NCI-H146 treated with DMSO at 0.1 percent for 48 hours (cell line): ENCODE results near the gene ZW10.
"Not testable (repeated sequence)": the region's sequence is repeated elsewhere in the genome, so short reads cannot be mapped to it uniquely, and the experiment has no call there.

Experiments
- DNase-seq: peaks from one replicate; lab custom pipeline; 2025; ENCODE audit not compliant: unreplicated experiment; lab: John Stamatoyannopoulos, UW

Gene ZW10

GRCh38 chr11:113760241-113760640 lies 13.3 kb downstream of the ZW10 start:
- no peak for DNase-seq

- no peak for DNase-seq
These were observed 20.6 kb downstream of the ZW10 start for GRCh38 chr11:113752932-113753331.

GRCh38 chr11:113736323-113736722 lies 37.2 kb downstream of the ZW10 start:
- DNase-seq: no peak

- no peak for DNase-seq
These were observed 41.4 kb downstream of the ZW10 start for GRCh38 chr11:113732092-113732491.

GRCh38 chr11:113730887-113731726 lies 42.4 kb downstream of the ZW10 start:
- peak; percentile 29 for DNase-seq

- DNase-seq: no peak
These were observed 44.0 kb downstream of the ZW10 start for GRCh38 chr11:113729456-113729855.

GRCh38 chr11:113728814-113729213 lies 44.7 kb downstream of the ZW10 start:
- no peak for DNase-seq

- DNase-seq: no peak
These were observed 47.6 kb downstream of the ZW10 start for GRCh38 chr11:113725913-113726312.

- no peak for DNase-seq
These were observed 48.1 kb downstream of the ZW10 start for GRCh38 chr11:113725407-113725806.

- DNase-seq: no peak
These were observed 48.7 kb downstream of the ZW10 start for GRCh38 chr11:113724778-113725177.

GRCh38 chr11:113723787-113724186 lies 49.7 kb downstream of the ZW10 start:
- DNase-seq: peak; percentile 61

- DNase-seq: no peak
These were observed 50.6 kb downstream of the ZW10 start for GRCh38 chr11:113722934-113723333.

GRCh38 chr11:113722221-113722620 lies 51.3 kb downstream of the ZW10 start:
- no peak for DNase-seq

GRCh38 chr11:113721462-113722066 lies 51.9 kb downstream of the ZW10 start:
- DNase-seq: no peak

- not testable (repeated sequence) for DNase-seq
These were observed 53.0 kb downstream of the ZW10 start for GRCh38 chr11:113720478-113720877.

GRCh38 chr11:113715882-113716625 lies 57.4 kb downstream of the ZW10 start:
- DNase-seq: no peak

GRCh38 chr11:113715273-113715672 lies 58.2 kb downstream of the ZW10 start:
- no peak for DNase-seq

- no peak for DNase-seq
These were observed 62.5 kb downstream of the ZW10 start for GRCh38 chr11:113710989-113711388.

- DNase-seq: no peak
These were observed 67.4 kb downstream of the ZW10 start, which contains the start of gene TMPRSS5 for GRCh38 chr11:113705871-113706655. TSS of gene TMPRSS5 (minus strand) at chr11:113706308. CDS start at chr11:113706224, 84 bp downstream.

GRCh38 chr11:113703551-113703950 lies 69.9 kb downstream of the ZW10 start:
- DNase-seq: not testable (repeated sequence)

- DNase-seq: no peak
These were observed 72.0 kb downstream of the ZW10 start for GRCh38 chr11:113701491-113701890.
